Retinal pigment epithelial cell (primary cell): Measurements from ENCODE around the gene ARHGAP26.

Experiments
- DNase-seq: peaks from one replicate; pipeline ENCODE4 v3.0.0-alpha.2; 2010; ENCODE audit warnings: low read depth
- H3K4me3 ChIP-seq: 2 replicates; pipeline ENCODE4 v1.5.1; 2011; ENCODE audit warnings: mild to moderate bottlenecking, low read length, control low read depth, moderate library complexity
- CTCF ChIP-seq: conservative IDR thresholded peaks from 2 replicates; pipeline ENCODE4 v1.5.1; 2011; ENCODE audit warnings: low read depth, low read length, control low read depth, inconsistent platforms

ARHGAP26 gene

GRCh38 chr5:143128412-143129071, 358.4 kb downstream of the ARHGAP26 start:
- H3K4me3 ChIP-seq, result no peak overlapping the region

GRCh38 chr5:143129203-143129602, 359.0 kb downstream of the ARHGAP26 start:
- H3K4me3 ChIP-seq, result no peak overlapping the region
- no peak for DNase-seq
- no peak for TF ChIP-seq CTCF

More at GRCh38 chr5:143128412-143129071, 358.4 kb downstream of the ARHGAP26 start:
- no peak for DNase-seq
- TF ChIP-seq CTCF, result no peak

GRCh38 chr5:143129910-143130612, 359.9 kb downstream of the ARHGAP26 start:
- DNase-seq, result no peak
- TF ChIP-seq CTCF, result no peak
- no peak overlapping the region for H3K4me3 ChIP-seq

GRCh38 chr5:143130613-143131305, 360.6 kb downstream of the ARHGAP26 start:
- no peak for DNase-seq
- no peak overlapping the region for H3K4me3 ChIP-seq
- TF ChIP-seq CTCF, result no peak

GRCh38 chr5:143131972-143132371, 361.8 kb downstream of the ARHGAP26 start:
- no peak for DNase-seq
- no peak for TF ChIP-seq CTCF
- no peak overlapping the region for H3K4me3 ChIP-seq

- DNase-seq, result no peak
- no peak for TF ChIP-seq CTCF
- no peak overlapping the region for H3K4me3 ChIP-seq
Observed at GRCh38 chr5:143132739-143133138, 362.6 kb downstream of the ARHGAP26 start.

GRCh38 chr5:143133721-143134120, 363.5 kb downstream of the ARHGAP26 start:
- DNase-seq, result no peak
- H3K4me3 ChIP-seq, result no peak overlapping the region
- no peak for TF ChIP-seq CTCF
